ENCODE data around the gene PPM1E. TPM values are rescaled to one million over a fixed set of nuclear protein-coding genes. Genes with fewer than 3 reads are reported as not detected.

PPM1E gene
- total and polyA plus RNA-seq, 2 of the 8 experiments (the other 6 are each of a cell fraction or from before 2014, with no cell fraction given), result 5.0 to 10.4 TPM

GRCh38 chr17:59004338-59005111 lies 248.9 kb downstream of the PPM1E start (continued):
- no peak for TF ChIP-seq RNF2 (IDR thresholded peaks at IDR 0.05; ENCODE audit: borderline replicate concordance, low read depth, low read length, missing control alignments, poor library complexity, severe bottlenecking)

All from H1 (cell line).